LNCaP clone FGC (cell line): ENCODE measurements around the gene RTL1.
A peak's percentile ranks its signal among the peaks of the same experiment; 100 is the strongest.

Source experiments
- DNase-seq: peaks from one replicate; pipeline ENCODE4 v3.0.0-alpha.2; 2011; ENCODE audit warnings: low read depth
- H3K4me3 ChIP-seq: 2 replicates; pipeline ENCODE4 v1.5.1; 2011; ENCODE audit warnings: mild to moderate bottlenecking, low read depth, low read length, control low read depth
- CTCF ChIP-seq: IDR thresholded peaks from 2 replicates; pipeline ENCODE4 v1.5.1; 2012; ENCODE audit warnings: mild to moderate bottlenecking; ENCODE audit not compliant: control insufficient read depth, insufficient read depth; ENCODE audit errors: extremely low read depth

RTL1 gene

GRCh38 chr14:100903672-100904185 lies at the start of gene RTL1:
Gene RTL1 (minus strand): TSS chr14:100903722. CDS start chr14:100884788, 18,934 bp downstream.
- no peak for TF ChIP-seq CTCF
- H3K4me3 ChIP-seq, result no peak within 1 kb of the TSS
- no peak for DNase-seq

GRCh38 chr14:100950024-100950423 lies 46.5 kb upstream of the RTL1 start:
- no peak for TF ChIP-seq CTCF
- H3K4me3 ChIP-seq, result no peak overlapping the region
- no peak for DNase-seq

- no peak for TF ChIP-seq CTCF
- no peak for DNase-seq
- no peak overlapping the region for H3K4me3 ChIP-seq
These were observed 40.5 kb upstream of the RTL1 start for GRCh38 chr14:100944052-100944451.

- no peak for TF ChIP-seq CTCF
These were observed 26.7 kb upstream of the RTL1 start for GRCh38 chr14:100930270-100930669.

GRCh38 chr14:100915560-100915959 lies 12.0 kb upstream of the RTL1 start:
- TF ChIP-seq CTCF, result no peak
- H3K4me3 ChIP-seq, result no peak overlapping the region
- peak; percentile 22 for DNase-seq

More at GRCh38 chr14:100930270-100930669, 26.7 kb upstream of the RTL1 start:
- no peak for DNase-seq
- H3K4me3 ChIP-seq, result no peak overlapping the region

GRCh38 chr14:100914597-100915021 lies 11.1 kb upstream of the RTL1 start:
- DNase-seq, result no peak
- H3K4me3 ChIP-seq, result no peak overlapping the region
- no peak for TF ChIP-seq CTCF

GRCh38 chr14:100911665-100912316 lies 8.3 kb upstream of the RTL1 start:
- H3K4me3 ChIP-seq, result no peak overlapping the region
- no peak for DNase-seq
- TF ChIP-seq CTCF, result no peak
